ENCODE data around the gene GALNT10. TPM values are rescaled to one million over a fixed set of nuclear protein-coding genes. Genes with fewer than 3 reads are reported as not detected.

The GALNT10 gene
- total and polyA plus RNA-seq, 2 of the 4 experiments (the other 2 are of a cell fraction) = 46.2 to 67.0 TPM

- peak overlapping the region; percentile 55 for H3K23ac ChIP-seq (ENCODE audit: low read depth, low read length)
- peaks cover 34% of the 10 kb centered on the region for H3K4me1 ChIP-seq (ENCODE audit: control insufficient read depth, insufficient read depth, low read length)
- H3K4ac ChIP-seq (ENCODE audit: low read depth, low read length) = peak overlapping the region; percentile 75
- no peak overlapping the region for H2AFZ ChIP-seq (replicated peaks; ENCODE audit: low read length, poor library complexity)
- H3K9ac ChIP-seq (ENCODE audit: low read depth, low read length) = no peak overlapping the region
- 100% methylated on average over 1 of the region's 4 CpGs; no CpG with 5 or more reads in 1 of the 2 experiments for WGBS, 2 experiments (ENCODE audit: extremely low coverage in 2 of 2, insufficient read length in 1 of 2)
- no peaks in the 10 kb centered on the region for H3K27me3 ChIP-seq (ENCODE audit: control insufficient read depth, insufficient read depth, low read length)
- H4K5ac ChIP-seq (ENCODE audit: low read depth, low read length) = no peak overlapping the region; the same call in 1 of the 2 replicates
- dilution Hi-C loops (cut with HindIII; ENCODE audit: low sequenced_read_pairs, unreplicated experiment) (no loop called here), intact Hi-C loops (cut with micrococcal nuclease) (loop anchor here (2.0 to 5.0 kb wide), 2 partner anchors 82 to 173 kb away; no protein-coding TSS in a partner anchor), in situ Hi-C loops (cut with MboI; ENCODE audit: low sequenced_read_pairs) (no loop called here)
- H3K4me2 ChIP-seq (ENCODE audit: low read depth, low read length) = peak overlapping the region; percentile 25; the same call in 1 of the 2 replicates
- ChIA-PET POLR2A (ENCODE audit: unreplicated experiment) (no interaction called here), CTCF (no interaction called here)
- no peaks in the 10 kb centered on the region for H3K9me3 ChIP-seq (ENCODE audit: control insufficient read depth, insufficient read depth, low read length)
- peak overlapping the region; percentile 38 for H2AK9ac ChIP-seq (replicated peaks; ENCODE audit: low read depth, low read length, poor library complexity)
- peak overlapping the region; percentile 59 for H2BK5ac ChIP-seq (ENCODE audit: low read depth, low read length, poor library complexity, severe bottlenecking)
- DNase-seq (peak; percentile 36), ATAC-seq (ENCODE audit: low read depth) (peak; percentile 5; the same call in 1 of the 2 replicates)
- peaks cover 41% of the 10 kb centered on the region for H3K9me1 ChIP-seq (ENCODE audit: insufficient read depth, low read length)
- H3K18ac ChIP-seq (ENCODE audit: low read depth, low read length) = peak overlapping the region; percentile 67; the same call in 1 of the 2 replicates
- peaks cover 22 to 70% of the 10 kb centered on the region in 2 experiments for H3K79me1 ChIP-seq (ENCODE audit: low read depth in 1 of 2, low read length in 2 of 2)
- H4K91ac ChIP-seq (ENCODE audit: insufficient read depth, low read depth, low read length) = peak overlapping the region; percentile 82
- H3K56ac ChIP-seq (ENCODE audit: extremely low read depth, insufficient read depth, low read length) = no peak overlapping the region
- no peaks in the 10 kb centered on the region for H4K20me1 ChIP-seq (ENCODE audit: insufficient read depth, low read length)
- peak overlapping the region; percentile 7; the same call in 1 of the 2 replicates for H3K27ac ChIP-seq (ENCODE audit: insufficient read depth, low read length)
- H4K8ac ChIP-seq (ENCODE audit: low read depth in 2 of 2, low read length in 2 of 2) = peak overlapping the region; percentile 36 to 69
- peak overlapping the region; percentile 71 for H3K14ac ChIP-seq (replicated peaks; ENCODE audit: low read depth, low read length)
- H2BK15ac ChIP-seq (ENCODE audit: low read depth, low read length) = peak overlapping the region; percentile 82; the same call in 2 of the 3 replicates
- H2BK20ac ChIP-seq (ENCODE audit: low read depth, low read length) = peak overlapping the region; percentile 79
- BruUV-seq (replicated peaks) = no TSS peak
- peak overlapping the region; percentile 73 for H2BK120ac ChIP-seq (ENCODE audit: low read depth, low read length)
- TF ChIP-seq USF2 (IDR thresholded peaks at IDR 0.05; ENCODE audit: low read depth, low read length) (no peak), CHD1 (IDR thresholded peaks at IDR 0.05; ENCODE audit: low read depth, low read length) (no peak), FOS (IDR thresholded peaks at IDR 0.05; ENCODE audit: low read depth, low read length) (no peak), MAFK (IDR thresholded peaks at IDR 0.05; ENCODE audit: low read depth, low read length) (0 out of 2 replicates have a peak, but pooled peaks have one; percentile 20), NFE2L2 (IDR thresholded peaks at IDR 0.05; ENCODE audit: low read depth, low read length) (no peak)
- H3K4me3 ChIP-seq (ENCODE audit: insufficient read depth, low read depth, low read length) = no peak overlapping the region
- no peaks in the 10 kb centered on the region for H3K36me3 ChIP-seq (ENCODE audit: control insufficient read depth, insufficient read depth, low read length)
- peak overlapping the region; percentile 90 for H2AK5ac ChIP-seq (ENCODE audit: low read depth, low read length)
Measured at GRCh38 chr5:154369682-154370081, 179.1 kb downstream of the GALNT10 start.

Data from IMR-90 (cell line).